HPDE6-E6E7 (cell line): ENCODE results near the gene EHBP1.
"Not testable (repeated sequence)": the region's sequence is repeated elsewhere in the genome, so short reads cannot be mapped to it uniquely, and the experiment has no call there.

Experiments used
- DNase-seq: peaks from one replicate; pipeline ENCODE4 v3.0.0; 2011; ENCODE audit warnings: missing footprints; ENCODE audit errors: extremely low spot score

Gene EHBP1

GRCh38 chr2:63018439-63018838 lies 312.9 kb downstream of the EHBP1 start:
- no peak for DNase-seq

DNA sequence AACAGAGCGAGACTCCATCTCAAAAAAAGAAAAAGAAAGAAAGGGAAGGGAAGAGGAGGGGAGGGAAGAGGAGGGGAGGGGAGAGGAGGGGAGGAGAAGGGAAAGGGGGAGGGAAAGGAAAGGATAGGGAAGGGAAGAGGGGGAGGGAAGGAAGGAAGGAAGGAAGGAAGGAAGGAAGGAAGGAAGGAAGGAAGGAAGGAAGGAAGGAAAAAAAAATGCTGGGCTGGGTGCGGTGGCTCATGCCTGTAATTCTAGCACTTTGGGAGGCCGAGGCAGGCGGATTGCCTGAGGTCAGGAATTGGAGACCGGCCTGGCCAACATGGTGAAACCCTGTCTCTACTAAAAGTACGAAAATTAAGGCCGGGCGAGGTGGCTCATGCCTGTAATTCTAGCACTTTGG lies 314.2 kb downstream of the EHBP1 start:
- not testable (repeated sequence) for DNase-seq

DNA sequence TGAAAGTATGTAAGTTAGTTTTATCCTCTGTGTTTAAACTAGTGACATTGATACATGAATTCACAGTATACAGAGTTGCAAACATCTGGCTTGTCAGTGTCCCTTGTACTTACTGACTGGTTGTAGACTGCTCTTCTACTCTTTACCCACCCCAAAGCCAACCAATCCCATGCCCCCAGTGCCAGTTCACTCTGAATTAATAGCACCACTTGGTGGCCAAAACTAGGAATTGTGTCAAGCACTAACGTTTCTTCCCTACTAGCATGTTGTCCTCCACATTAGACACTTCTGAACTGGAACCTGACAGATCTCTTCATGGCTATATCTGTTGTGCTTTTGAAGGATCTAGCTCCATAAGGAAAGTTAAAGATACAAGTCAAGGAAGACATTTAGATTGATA lies 317.9 kb downstream of the EHBP1 start:
- DNase-seq, result no peak

GRCh38 chr2:63027220-63027619 lies 321.7 kb downstream of the EHBP1 start:
- DNase-seq, result no peak

- no peak for DNase-seq
These were observed 323.5 kb downstream of the EHBP1 start for GRCh38 chr2:63029058-63029457.

GRCh38 chr2:63034526-63034925 lies 329.0 kb downstream of the EHBP1 start:
- DNase-seq, result no peak

GRCh38 chr2:63035169-63035568 lies 329.7 kb downstream of the EHBP1 start:
- DNase-seq, result no peak

DNA sequence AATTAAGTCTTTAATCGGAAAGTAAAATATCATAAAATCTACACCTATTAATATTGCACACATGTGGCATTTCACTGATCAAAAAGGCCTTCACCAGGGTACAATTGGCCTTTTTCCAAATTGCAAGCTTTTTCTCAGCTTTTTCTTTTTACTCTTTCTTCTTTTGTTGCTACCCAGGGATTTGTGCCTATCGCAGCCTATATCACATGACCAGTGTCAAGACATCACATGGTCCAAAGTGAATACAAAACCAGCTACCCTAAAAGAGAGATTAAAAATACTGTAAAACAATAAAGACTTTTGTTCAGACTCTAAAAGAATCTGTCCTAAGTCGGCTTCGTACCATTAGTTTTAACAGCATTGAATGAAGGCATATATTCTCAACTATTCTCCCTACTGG lies 330.1 kb downstream of the EHBP1 start:
- DNase-seq, result no peak

- DNase-seq, result no peak
These were observed 332.5 kb downstream of the EHBP1 start for GRCh38 chr2:63038034-63038433.

GRCh38 chr2:63040586-63040985 lies 335.1 kb downstream of the EHBP1 start:
- no peak for DNase-seq

DNA sequence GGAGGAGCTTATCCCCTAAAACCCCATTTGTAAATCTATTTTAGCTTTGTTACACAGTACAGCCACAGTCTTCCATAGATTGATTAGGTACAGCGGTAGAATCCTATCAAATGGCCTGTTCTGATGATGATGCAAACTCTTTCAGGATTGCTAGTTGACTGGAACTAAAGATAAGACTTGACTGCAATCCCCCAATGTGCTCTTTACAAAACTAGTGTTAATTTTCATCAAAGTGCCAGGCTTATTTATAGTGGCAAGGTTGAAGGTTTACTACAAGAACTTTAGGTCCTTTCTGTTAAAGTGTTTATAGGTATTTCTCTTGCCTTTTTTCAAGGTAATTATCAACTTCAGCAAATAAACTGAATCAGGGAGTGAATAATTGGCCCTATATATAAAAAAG lies 336.1 kb downstream of the EHBP1 start:
- DNase-seq, result no peak

GRCh38 chr2:63044362-63045327 lies 339.1 kb downstream of the EHBP1 start:
- no peak for DNase-seq

DNA sequence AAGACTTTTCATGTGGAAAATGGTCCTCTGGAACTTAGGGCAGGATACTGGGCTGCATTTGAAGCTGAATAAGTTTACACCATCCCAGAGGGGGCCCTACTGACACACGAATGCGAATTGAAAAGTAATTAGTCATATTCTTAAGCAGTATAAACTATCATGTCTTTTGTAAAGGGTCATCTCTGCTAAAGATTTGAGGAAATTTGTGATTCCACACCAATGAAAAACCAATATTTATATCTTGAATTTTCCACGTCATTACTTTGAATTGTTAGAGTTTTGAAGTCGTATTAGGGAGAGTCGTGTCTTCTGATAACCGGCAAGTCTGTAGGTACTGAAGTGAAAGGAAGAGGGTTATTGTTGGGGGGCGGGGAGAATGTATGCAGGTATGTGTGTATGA lies 341.0 kb downstream of the EHBP1 start:
- no peak for DNase-seq

- no peak for DNase-seq
These were observed 341.4 kb downstream of the EHBP1 start for GRCh38 chr2:63046961-63047320.

GRCh38 chr2:63047321-63048279 lies 342.1 kb downstream of the EHBP1 start:
- DNase-seq, result no peak

GRCh38 chr2:63048367-63049171 lies 343.1 kb downstream of the EHBP1 start:
- no peak for DNase-seq

DNA sequence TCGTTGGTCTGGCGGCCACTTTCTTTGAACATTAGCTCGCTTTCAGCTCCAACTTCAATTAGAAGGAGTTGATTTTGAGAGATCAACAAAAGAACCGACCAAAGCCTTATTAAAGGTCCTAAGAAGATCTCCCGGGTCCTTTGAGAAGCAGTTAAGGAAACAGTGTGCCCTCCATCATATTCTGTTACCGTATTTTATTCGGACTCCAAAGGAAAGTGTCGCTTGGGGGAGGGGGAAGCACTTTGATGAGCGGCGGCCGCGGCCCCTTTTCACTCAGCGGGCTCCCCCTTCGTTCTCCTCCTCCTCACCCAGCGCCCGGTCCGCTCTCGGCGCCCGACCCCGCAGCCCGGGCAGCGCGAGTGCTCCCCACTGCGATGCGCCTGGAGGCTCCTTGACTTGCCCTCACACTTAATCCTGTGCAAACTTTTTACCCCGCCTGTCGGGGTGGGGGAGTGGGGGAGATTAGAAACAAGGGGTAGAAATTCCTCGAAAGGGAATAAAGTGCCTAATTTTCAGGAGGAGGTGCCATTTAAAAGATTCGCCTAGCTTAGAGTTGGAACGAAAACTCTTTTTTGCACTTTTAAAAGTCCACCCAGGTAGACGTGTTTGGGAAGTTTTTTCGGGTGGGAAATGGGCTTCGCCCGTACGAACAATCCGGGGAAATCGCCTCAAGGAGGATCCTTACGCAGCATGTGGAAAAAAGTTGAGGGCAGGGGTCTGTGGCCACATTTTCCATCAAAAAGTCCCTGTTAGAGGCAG lies 343.9 kb downstream of the EHBP1 start:
- DNase-seq, result no peak

DNA sequence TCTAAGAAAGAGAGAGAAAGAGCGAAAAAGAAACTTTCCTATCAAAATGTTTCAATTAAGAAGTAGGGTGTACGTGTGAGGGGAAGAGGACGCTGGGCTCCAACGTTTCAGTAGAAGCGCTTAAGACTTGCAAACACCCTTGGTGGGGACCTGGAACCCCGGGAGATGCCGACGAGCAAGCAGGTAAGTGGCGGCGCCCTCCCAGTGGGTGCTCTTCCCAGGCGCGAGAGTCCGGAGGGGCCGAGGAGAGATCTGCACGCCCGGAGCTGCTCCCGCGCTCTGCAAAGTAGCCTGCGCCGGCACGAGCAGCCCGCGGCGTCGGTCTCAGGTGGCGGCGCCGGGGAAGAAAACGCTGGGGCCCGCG lies 344.4 kb downstream of the EHBP1 start:
- DNase-seq, result no peak

DNA sequence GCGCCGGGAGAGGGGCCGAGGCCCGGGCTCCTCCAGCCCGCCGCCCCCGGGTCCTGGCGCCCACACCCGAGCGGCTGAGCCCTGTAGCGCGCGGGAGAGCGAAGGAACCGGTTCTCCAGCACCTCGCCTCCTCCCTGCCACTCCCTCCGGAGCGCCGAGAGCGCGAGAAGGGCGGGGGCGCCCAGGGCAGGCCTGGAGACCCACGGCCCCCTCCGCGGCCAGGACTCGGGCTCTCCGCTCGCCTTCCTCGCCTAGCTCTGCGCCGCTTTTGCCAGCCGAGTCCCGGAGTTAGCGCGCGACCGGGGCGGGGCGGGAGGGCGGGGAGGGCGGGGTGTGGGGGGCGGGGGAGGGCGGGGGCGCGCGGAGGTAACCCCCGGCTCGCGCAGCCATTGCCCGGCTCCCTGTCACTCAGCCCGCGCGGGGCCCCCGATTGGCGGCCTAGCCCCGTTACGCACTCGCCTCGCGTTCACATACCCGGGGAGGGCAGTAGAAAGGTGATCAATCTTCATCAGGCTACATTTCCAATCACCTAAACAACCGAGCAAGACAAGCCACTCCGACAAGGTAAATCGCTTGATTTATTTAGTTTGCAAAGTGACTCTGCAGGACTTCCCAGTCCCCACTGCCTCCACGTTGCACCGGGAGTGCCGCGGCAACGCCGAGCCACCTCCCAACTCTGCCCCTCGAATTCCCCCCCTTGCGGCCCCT lies 345.0 kb downstream of the EHBP1 start, which contains the start of gene OTX1:
Gene OTX1 (plus strand): TSS at position 497 of the 708 bp plus-strand sequence. CDS start 2,161 bp downstream, outside the sequence.
- peak; percentile 96 for DNase-seq
